ENCODE data around the gene PLEKHG7.

DNA sequence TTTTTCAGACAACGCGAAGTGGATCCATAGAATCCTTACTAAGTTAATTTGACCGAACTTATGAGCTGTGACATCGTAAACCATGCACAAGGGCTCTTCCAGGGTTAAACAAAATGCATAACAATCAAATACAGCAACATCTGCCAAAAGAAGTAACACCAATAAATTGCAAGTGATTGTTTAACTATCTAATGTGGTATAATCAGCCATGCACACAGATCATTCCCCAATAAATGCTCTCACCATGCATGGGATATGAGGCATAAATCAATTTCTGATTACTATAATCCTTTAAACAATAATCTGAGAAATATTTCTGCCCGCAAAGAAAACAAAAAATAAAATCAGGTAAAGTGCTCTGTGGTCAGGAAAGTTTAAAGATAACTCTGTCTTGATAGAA is 7.7 kb upstream of the PLEKHG7 start:
- TF ChIP-seq, protein P1, sequence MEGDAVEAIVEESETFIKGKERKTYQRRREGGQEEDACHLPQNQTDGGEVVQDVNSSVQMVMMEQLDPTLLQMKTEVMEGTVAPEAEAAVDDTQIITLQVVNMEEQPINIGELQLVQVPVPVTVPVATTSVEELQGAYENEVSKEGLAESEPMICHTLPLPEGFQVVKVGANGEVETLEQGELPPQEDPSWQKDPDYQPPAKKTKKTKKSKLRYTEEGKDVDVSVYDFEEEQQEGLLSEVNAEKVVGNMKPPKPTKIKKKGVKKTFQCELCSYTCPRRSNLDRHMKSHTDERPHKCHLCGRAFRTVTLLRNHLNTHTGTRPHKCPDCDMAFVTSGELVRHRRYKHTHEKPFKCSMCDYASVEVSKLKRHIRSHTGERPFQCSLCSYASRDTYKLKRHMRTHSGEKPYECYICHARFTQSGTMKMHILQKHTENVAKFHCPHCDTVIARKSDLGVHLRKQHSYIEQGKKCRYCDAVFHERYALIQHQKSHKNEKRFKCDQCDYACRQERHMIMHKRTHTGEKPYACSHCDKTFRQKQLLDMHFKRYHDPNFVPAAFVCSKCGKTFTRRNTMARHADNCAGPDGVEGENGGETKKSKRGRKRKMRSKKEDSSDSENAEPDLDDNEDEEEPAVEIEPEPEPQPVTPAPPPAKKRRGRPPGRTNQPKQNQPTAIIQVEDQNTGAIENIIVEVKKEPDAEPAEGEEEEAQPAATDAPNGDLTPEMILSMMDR (IDR thresholded peaks at IDR 0.05; ENCODE audit: low read length) = no peak
- TF ChIP-seq EZH2 (IDR thresholded peaks at IDR 0.05; ENCODE audit: borderline replicate concordance, low read length) = no peak

Measured in OCI-LY1 (cell line).